ENCODE measurements around the gene NGLY1.

The NGLY1 gene

GRCh38 chr3:25711090-25711489 lies 72.2 kb downstream of the NGLY1 start:
- no peak for TF ChIP-seq CTCF (conservative IDR thresholded peaks at IDR 0.05; ENCODE audit: low read depth, low read length)
- H4K20me1 ChIP-seq (ENCODE audit: insufficient read depth), result no peaks in the 10 kb centered on the region

GRCh38 chr3:25708036-25708435 lies 75.2 kb downstream of the NGLY1 start:
- Histone ChIP-seq H3K4me1 (ENCODE audit: low read depth, poor library complexity, severe bottlenecking) (no peaks in the 10 kb centered on the region), H3K4me2 (no peak overlapping the region), H3K27ac (no peak overlapping the region), H3K27me3 (ENCODE audit: insufficient read depth, low read depth) (no peaks in the 10 kb centered on the region), H2AFZ (ENCODE audit: low read depth) (no peak overlapping the region), H4K20me1 (ENCODE audit: insufficient read depth) (no peaks in the 10 kb centered on the region), H3K79me2 (ENCODE audit: insufficient read depth, low read depth) (no peaks in the 10 kb centered on the region), H3K36me3 (ENCODE audit: insufficient read depth) (no peaks in the 10 kb centered on the region), H3K9ac (no peak overlapping the region), H3K4me3 (IDR thresholded peaks at IDR 0.05; ENCODE audit: insufficient read depth, low read depth, low read length) (no peak overlapping the region)
- TF ChIP-seq CTCF (conservative IDR thresholded peaks at IDR 0.05; ENCODE audit: low read depth, low read length), result no peak

More at GRCh38 chr3:25711090-25711489, 72.2 kb downstream of the NGLY1 start:
- no peaks in the 10 kb centered on the region for H3K79me2 ChIP-seq (ENCODE audit: insufficient read depth, low read depth)
- no peak overlapping the region for H3K9ac ChIP-seq
- no peak overlapping the region for H3K4me2 ChIP-seq
- H3K36me3 ChIP-seq (ENCODE audit: insufficient read depth), result no peaks in the 10 kb centered on the region
- no peaks in the 10 kb centered on the region for H3K4me1 ChIP-seq (ENCODE audit: low read depth, poor library complexity, severe bottlenecking)
- H3K4me3 ChIP-seq (IDR thresholded peaks at IDR 0.05; ENCODE audit: insufficient read depth, low read depth, low read length), result no peak overlapping the region
- no peak overlapping the region for H3K27ac ChIP-seq
- no peaks in the 10 kb centered on the region for H3K27me3 ChIP-seq (ENCODE audit: insufficient read depth, low read depth)
- no peak overlapping the region for H2AFZ ChIP-seq (ENCODE audit: low read depth)

- Histone ChIP-seq H3K4me2 (no peak overlapping the region), H2AFZ (ENCODE audit: low read depth) (no peak overlapping the region), H3K36me3 (ENCODE audit: insufficient read depth) (no peaks in the 10 kb centered on the region), H3K27me3 (ENCODE audit: insufficient read depth, low read depth) (no peaks in the 10 kb centered on the region), H3K4me3 (IDR thresholded peaks at IDR 0.05; ENCODE audit: insufficient read depth, low read depth, low read length) (no peak overlapping the region), H3K9ac (no peak overlapping the region), H3K27ac (no peak overlapping the region), H4K20me1 (ENCODE audit: insufficient read depth) (no peaks in the 10 kb centered on the region), H3K4me1 (ENCODE audit: low read depth, poor library complexity, severe bottlenecking) (no peaks in the 10 kb centered on the region), H3K79me2 (ENCODE audit: insufficient read depth, low read depth) (no peaks in the 10 kb centered on the region)
- TF ChIP-seq CTCF (conservative IDR thresholded peaks at IDR 0.05; ENCODE audit: low read depth, low read length), result no peak
These were observed 75.8 kb downstream of the NGLY1 start for GRCh38 chr3:25707268-25707926.

GRCh38 chr3:25706213-25706612 lies 77.0 kb downstream of the NGLY1 start:
- H3K9ac ChIP-seq, result no peak overlapping the region
- no peaks in the 10 kb centered on the region for H4K20me1 ChIP-seq (ENCODE audit: insufficient read depth)
- H3K4me3 ChIP-seq (IDR thresholded peaks at IDR 0.05; ENCODE audit: insufficient read depth, low read depth, low read length), result no peak overlapping the region
- no peaks in the 10 kb centered on the region for H3K27me3 ChIP-seq (ENCODE audit: insufficient read depth, low read depth)
- no peak overlapping the region for H3K4me2 ChIP-seq
- H3K79me2 ChIP-seq (ENCODE audit: insufficient read depth, low read depth), result no peaks in the 10 kb centered on the region
- TF ChIP-seq CTCF (conservative IDR thresholded peaks at IDR 0.05; ENCODE audit: low read depth, low read length), result no peak
- H3K36me3 ChIP-seq (ENCODE audit: insufficient read depth), result no peaks in the 10 kb centered on the region
- no peaks in the 10 kb centered on the region for H3K4me1 ChIP-seq (ENCODE audit: low read depth, poor library complexity, severe bottlenecking)
- no peak overlapping the region for H3K27ac ChIP-seq
- no peak overlapping the region for H2AFZ ChIP-seq (ENCODE audit: low read depth)
